Measurements from ENCODE around the gene ZNF780B. TPM values are rescaled to one million over a fixed set of nuclear protein-coding genes. Genes with fewer than 3 reads are reported as not detected.

ZNF780B gene
- 45.3 TPM for total RNA-seq
- 9.8 TPM for polyA plus RNA-seq

DNA sequence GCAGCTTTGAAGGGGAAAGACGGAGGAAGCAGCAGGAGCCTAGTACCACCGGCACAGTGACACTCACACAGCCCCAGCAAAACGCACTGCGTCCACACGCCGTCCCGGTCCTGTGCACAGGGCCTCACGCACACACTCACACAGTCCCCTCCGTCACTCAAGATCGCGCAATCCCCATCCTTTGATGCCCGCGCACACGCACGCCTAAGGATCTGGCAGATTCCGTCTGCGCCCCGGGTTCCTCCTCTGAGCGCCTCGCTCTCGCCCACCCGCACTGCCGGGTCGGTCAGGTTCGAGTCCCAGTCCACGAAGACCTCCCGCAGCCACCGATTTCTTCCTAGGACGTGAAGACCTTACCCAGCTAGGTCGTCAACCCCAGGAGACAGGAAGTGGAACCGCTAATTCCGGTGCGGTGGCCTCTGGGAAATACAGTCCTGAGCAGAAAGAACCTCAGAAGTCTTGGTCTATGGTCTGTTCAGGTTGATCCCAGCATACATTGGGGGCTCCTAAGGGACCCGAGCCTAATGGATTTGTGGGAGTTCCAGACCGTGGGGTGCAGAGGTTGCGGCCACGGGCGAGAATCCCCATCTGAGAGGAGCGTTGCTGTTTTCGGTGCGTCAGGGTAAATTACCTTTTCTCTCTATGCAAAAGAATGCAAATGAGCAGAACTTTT is at the start of gene ZNF780B:
ZNF780B (minus strand) TSS at position 400 of the 673 bp plus-strand sequence. CDS start 5,899 bp downstream, outside the sequence.
- no peaks in the 10 kb centered on the region for H3K4me1 ChIP-seq (ENCODE audit: insufficient read depth)
- H3K4me3 ChIP-seq (ENCODE audit: low read depth, low read length): peak within 1 kb of the TSS; percentile 76
- DNase-seq (ENCODE audit: extremely low spot score): peak; percentile 11
- under 1% methylated on average over 41 of the region's 41 CpGs for WGBS
- H3K36me3 ChIP-seq (ENCODE audit: insufficient read depth): peaks cover 1% of the 10 kb centered on the region
- H3K27ac ChIP-seq (ENCODE audit: low read depth): no peak within 1 kb of the TSS

DNA sequence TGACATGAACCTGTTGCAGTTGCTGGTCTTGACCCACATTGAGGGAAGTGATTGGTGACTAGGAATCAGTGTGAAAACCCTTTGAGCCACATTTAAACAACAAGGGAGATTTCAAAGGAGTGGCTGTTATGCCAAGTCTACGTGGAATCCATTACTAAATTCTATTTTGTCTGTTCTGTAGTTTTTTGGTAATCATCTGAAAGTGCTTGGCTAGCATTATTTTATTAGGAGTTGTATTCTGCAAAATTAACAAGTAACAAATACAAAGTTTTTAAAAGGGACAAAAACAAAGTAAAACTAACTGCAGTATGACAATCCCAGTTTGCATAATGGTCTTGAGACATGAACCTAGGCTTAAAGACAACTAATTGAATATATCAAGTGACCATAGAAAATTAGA is 48.7 kb upstream of the ZNF780B start:
- no peaks in the 10 kb centered on the region for H3K36me3 ChIP-seq (ENCODE audit: insufficient read depth)
- DNase-seq (ENCODE audit: extremely low spot score): no peak
- 45% methylated on average over 1 of the region's 1 CpG for WGBS
- H3K4me1 ChIP-seq (ENCODE audit: insufficient read depth): no peaks in the 10 kb centered on the region
- H3K27ac ChIP-seq (ENCODE audit: low read depth): no peak overlapping the region
- H3K4me3 ChIP-seq (ENCODE audit: low read depth, low read length): no peak overlapping the region

DNA sequence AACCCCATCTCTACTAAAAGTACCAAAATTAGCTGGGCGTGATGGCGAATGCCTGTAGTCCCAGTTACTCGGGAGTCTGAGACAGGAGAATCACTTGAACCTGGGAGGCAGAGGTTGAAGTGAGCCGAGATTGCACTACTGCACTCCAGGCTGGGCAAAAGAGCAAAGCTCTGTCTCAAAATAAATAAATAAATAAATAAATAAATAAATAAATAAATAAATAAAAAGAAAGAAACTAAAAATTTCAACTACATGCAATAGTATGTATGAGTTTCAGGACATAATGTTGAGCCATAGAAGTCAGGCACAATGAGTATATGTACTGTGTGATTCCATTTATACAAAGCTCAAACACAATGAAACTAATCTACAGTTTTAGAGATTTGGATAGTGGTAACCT is 47.6 kb upstream of the ZNF780B start:
- 86% methylated on average over 4 of the region's 4 CpGs for WGBS
- Histone ChIP-seq H3K27ac (ENCODE audit: low read depth) (no peak overlapping the region), H3K4me1 (ENCODE audit: insufficient read depth) (no peaks in the 10 kb centered on the region), H3K36me3 (ENCODE audit: insufficient read depth) (no peaks in the 10 kb centered on the region), H3K4me3 (ENCODE audit: low read depth, low read length) (no peak overlapping the region)
- DNase-seq (ENCODE audit: extremely low spot score): no peak

DNA sequence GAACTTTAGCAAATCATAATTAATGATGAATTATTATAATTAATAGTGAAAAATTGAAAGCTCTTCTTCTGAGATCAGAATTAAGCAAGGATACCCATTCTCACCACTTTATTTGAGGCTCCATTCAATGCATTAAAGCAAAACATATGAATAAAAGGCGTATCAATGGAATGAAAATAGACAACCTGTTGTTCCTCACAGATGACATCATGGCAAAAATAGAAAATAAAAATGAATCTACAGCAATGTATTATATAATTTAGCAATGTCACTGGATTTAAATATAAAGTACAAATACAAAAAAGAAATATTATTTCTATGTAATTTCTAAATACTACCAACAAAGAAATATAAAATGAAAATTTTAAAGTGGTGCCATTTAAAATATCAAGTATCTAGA is 45.8 kb upstream of the ZNF780B start:
- Histone ChIP-seq H3K27ac (ENCODE audit: low read depth) (no peak overlapping the region), H3K4me1 (ENCODE audit: insufficient read depth) (no peaks in the 10 kb centered on the region), H3K36me3 (ENCODE audit: insufficient read depth) (no peaks in the 10 kb centered on the region), H3K4me3 (ENCODE audit: low read depth, low read length) (no peak overlapping the region)
- 79% methylated on average over 1 of the region's 1 CpG for WGBS
- DNase-seq (ENCODE audit: extremely low spot score): no peak

DNA sequence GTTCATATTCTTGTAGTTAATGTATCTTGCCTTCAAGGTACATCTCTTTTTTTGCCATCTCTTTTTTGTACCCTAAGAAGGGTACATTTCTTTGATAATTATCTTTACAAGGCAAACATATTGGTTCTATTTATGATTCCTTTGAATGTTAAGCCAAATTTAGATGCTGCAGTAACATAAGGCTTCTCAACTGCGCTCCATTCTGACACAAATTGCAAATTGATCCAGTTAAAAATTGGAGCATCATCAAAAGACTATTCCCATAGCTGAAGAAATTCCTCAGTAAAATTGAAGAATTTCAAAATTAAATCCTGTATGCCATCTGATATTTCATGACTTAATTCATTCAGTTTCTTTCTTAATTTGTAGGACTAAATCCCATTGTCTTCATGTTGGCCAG is 37.4 kb upstream of the ZNF780B start:
- Histone ChIP-seq H3K27ac (ENCODE audit: low read depth) (no peak overlapping the region), H3K4me1 (ENCODE audit: insufficient read depth) (no peaks in the 10 kb centered on the region), H3K4me3 (ENCODE audit: low read depth, low read length) (no peak overlapping the region), H3K36me3 (ENCODE audit: insufficient read depth) (no peaks in the 10 kb centered on the region)
- WGBS: 95% methylated on average over 1 of the region's 1 CpG
- DNase-seq (ENCODE audit: extremely low spot score): no peak

DNA sequence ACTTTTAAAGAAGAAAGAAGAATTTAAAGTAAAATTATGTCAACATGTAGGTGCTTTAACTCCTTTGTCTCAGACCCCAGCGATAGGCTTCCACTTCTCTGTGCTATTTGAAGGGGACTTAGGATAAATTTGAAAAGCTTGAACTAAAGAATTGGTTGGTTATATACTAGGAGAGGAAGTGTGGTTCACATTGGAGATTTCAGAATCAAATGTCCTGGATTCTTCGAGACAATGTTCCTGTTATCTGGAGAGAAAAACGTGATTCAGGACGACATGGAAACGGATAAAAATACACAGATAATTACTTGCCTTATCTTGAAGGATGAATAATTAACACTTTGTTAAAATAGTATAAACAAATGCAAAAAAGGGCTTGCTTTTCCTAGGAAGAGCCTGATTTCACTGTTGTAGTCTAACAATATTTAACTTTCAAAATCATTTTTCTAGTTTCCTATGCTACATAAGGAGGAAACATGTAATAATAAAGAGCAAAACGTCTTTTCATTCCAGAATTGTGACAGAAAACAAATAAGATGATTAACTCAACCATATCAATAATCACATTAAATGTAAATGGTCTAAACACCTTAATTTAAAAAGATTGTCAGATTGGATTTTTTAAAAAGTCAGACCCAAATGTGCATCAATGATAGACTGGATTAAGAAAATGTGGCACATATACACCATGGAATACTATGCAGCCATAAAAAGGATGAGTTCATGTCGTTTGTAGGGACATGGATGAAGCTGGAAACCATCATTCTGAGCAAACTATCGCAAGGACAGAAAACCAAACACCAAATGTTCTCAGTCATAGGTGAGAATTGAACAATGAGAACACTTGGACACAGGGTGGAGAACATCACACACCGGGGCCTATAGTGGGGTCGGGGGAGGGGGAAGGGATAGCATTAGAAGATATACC is 35.4 kb upstream of the ZNF780B start:
- 45% methylated on average over 10 of the region's 10 CpGs for WGBS
- Histone ChIP-seq H3K4me3 (ENCODE audit: low read depth, low read length) (peak overlapping the region; percentile 61), H3K36me3 (ENCODE audit: insufficient read depth) (no peaks in the 10 kb centered on the region), H3K4me1 (ENCODE audit: insufficient read depth) (no peaks in the 10 kb centered on the region), H3K27ac (ENCODE audit: low read depth) (peak overlapping the region; percentile 90)
- DNase-seq (ENCODE audit: extremely low spot score): no peak

DNA sequence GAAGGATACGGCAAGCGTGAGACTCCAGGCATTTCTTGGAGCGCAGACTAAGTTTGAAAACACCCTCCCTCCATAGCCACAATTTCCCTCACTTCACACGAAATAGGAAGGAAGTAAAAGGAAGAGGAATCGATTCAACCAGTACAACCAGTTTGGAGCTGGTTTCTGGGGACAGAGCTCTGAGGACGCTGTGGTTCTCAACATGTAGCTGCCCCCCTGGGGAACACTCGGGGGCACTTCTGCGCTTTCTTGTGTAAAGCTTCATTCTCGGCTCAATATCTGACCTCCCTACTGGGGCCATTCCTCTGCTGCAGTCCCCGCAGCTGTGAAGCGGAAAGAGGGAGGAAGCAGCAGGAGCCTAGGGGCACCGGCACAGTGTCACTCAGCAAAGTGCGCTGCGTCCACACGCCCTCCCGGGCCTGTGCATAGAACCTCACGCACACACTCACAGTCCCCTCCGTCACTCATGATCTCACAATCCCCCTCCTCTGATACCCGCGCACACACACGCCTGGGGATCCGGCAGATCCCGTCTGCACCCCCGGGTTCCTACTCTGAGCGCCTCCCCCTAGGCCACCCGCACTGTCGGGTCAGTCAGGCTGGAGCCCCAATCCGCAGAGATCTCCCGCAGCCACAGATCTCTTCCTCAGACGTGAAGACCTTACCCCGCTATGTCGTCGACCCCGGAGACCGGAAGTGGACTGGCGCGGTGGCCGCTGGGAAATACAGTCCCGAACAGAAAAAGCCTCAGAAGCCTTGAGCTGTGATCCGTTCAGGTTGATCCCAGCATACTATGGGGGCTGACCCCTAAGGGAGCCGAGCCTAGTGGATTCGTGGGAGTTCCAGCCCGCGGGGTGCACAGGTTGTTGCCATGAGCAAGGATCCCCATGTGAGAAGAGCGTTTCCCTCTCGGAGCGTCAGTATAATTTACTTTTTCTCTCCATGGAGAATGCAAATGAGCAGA is 34.5 kb upstream of the ZNF780B start, which contains the start of gene ZNF780A:
ZNF780A (minus strand) TSS at position 703 of the 964 bp plus-strand sequence. CDS start 6,190 bp downstream, outside the sequence.
- peak within 1 kb of the TSS; percentile 61 for H3K4me3 ChIP-seq (ENCODE audit: low read depth, low read length)

DNA sequence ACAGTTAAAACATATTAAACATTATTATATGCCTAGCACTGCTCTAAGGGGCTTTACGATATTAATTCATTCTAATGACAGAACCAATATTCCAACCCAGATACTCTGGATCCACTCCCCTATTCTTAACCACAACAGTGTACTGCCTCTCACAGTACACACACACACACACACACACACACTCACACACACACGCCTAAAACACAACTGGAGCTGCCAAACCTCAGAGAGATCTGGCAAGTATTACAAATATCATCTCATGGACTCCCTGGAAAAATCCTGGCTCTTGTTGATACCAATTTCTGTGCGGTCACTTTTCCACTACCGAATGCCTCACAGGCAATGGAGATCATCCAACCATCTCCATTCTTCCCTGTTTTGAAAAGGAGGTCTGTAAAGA is 33.4 kb upstream of the ZNF780B start:
- DNase-seq (ENCODE audit: extremely low spot score): no peak
- 50% methylated on average over 4 of the region's 4 CpGs for WGBS
- Histone ChIP-seq H3K36me3 (ENCODE audit: insufficient read depth) (no peaks in the 10 kb centered on the region), H3K27ac (ENCODE audit: low read depth) (no peak overlapping the region), H3K4me3 (ENCODE audit: low read depth, low read length) (peak overlapping the region; percentile 61), H3K4me1 (ENCODE audit: insufficient read depth) (no peaks in the 10 kb centered on the region)

More for the DNA sequence above, 34.5 kb upstream of the ZNF780B start, which contains the start of gene ZNF780A:
- peak; percentile 41 for DNase-seq (ENCODE audit: extremely low spot score)
- H3K27ac ChIP-seq (ENCODE audit: low read depth): peak within 1 kb of the TSS; percentile 90
- WGBS: under 1% methylated on average over 47 of the region's 47 CpGs
- no peaks in the 10 kb centered on the region for H3K4me1 ChIP-seq (ENCODE audit: insufficient read depth)
- H3K36me3 ChIP-seq (ENCODE audit: insufficient read depth): no peaks in the 10 kb centered on the region

DNA sequence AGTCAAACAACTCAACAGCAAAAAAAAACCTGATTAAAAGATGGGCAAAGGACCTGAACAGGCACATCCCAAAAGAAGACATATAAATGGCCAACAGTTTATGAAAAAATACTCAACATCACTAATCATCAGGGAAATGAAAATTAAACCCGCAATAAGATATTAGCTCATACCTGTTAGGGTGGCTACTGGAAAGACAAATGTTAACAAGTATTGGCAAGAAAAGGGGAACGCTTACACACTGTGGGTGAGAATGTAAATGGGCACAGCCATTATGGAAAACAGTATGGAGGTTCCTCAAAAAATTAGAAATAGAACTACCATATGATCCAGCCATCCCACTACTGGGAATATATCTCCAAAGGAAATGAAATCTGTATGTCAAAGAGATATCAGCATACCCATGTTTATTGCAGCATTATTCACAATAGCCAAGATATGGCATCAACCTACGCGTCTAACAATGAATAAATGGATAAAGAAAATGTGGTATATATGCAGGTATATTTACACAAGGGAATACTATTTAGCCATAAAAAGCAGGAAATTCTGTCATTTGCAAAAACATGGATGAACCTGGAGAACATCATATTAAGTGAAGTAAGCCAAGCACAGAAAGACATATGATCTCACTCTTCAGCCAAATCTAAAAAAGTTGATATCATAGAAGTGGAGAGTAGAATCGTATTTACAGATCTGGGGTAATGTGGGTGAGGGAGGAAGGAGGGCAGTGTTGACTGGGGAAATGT is 32.4 kb upstream of the ZNF780B start:
- WGBS: 85% methylated on average over 5 of the region's 5 CpGs
- no peak overlapping the region for H3K4me3 ChIP-seq (ENCODE audit: low read depth, low read length)

DNA sequence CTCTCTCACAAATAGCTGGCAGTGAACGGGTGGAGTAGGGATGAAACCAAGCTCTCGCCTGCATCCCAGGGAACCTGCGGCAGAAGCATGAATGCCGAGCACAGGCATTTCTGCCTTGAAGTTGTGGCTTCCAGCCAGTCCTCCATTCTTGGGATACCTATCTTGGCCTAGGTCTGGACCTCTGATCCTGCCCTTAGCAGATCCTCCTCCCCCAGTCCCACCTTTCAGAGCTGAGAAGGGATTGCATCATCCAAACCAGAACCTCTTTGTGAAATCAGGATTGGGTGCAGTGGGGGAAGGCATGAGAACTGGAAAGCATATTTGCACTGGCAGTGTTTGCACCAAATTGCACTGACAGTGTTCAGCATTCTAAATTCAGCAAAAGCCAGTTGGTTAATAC is 28.9 kb upstream of the ZNF780B start:
- H3K36me3 ChIP-seq (ENCODE audit: insufficient read depth): peaks cover 5% of the 10 kb centered on the region
- no peaks in the 10 kb centered on the region for H3K4me1 ChIP-seq (ENCODE audit: insufficient read depth)
- H3K27ac ChIP-seq (ENCODE audit: low read depth): no peak overlapping the region
- 90% methylated on average over 4 of the region's 4 CpGs for WGBS
- DNase-seq (ENCODE audit: extremely low spot score): no peak
- no peak overlapping the region for H3K4me3 ChIP-seq (ENCODE audit: low read depth, low read length)

More for the DNA sequence above, 32.4 kb upstream of the ZNF780B start:
- Histone ChIP-seq H3K4me1 (ENCODE audit: insufficient read depth) (no peaks in the 10 kb centered on the region), H3K36me3 (ENCODE audit: insufficient read depth) (no peaks in the 10 kb centered on the region), H3K27ac (ENCODE audit: low read depth) (no peak overlapping the region)
- DNase-seq (ENCODE audit: extremely low spot score): no peak

DNA sequence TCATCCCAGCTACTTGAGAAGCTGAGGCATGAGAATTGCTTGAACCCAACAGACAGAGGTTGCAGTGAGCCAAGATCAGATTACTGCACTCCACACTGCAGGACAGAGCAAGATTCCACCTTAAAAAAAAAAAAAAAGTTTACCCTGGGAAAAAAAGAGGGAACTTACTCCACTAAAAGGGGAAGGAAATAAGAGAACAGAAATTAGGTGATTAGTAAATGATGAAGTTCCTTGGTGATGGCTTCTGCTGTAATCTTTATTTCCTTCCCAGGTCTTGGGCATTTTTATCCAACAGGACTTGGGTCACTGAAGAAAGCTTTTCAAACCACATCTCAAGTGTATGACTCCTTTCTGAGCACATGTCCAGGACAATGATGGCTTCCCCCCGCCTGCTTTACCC is 25.4 kb upstream of the ZNF780B start:
- H3K27ac ChIP-seq (ENCODE audit: low read depth): no peak overlapping the region
- 94% methylated on average over 1 of the region's 1 CpG for WGBS
- no peak overlapping the region for H3K4me3 ChIP-seq (ENCODE audit: low read depth, low read length)
- peaks cover 10% of the 10 kb centered on the region for H3K36me3 ChIP-seq (ENCODE audit: insufficient read depth)
- H3K4me1 ChIP-seq (ENCODE audit: insufficient read depth): no peaks in the 10 kb centered on the region
- DNase-seq (ENCODE audit: extremely low spot score): no peak

DNA sequence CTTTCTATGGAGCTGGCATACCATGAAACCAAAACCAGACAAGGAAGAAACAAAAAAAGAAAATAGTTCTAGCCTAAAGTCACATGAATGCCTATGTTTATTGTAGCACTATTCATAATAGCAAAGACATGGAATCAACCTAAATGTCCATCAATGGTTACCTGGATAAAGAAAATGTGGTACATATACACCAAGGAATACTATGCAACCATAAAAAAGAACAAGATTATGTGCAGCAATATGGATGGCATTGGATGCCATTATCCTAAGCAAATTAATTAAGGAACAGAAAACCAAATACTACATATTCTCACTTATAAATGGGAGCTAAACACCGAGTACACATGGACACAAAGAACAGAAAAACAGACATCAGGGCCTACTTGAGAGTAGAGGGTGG is 24.3 kb upstream of the ZNF780B start:
- H3K36me3 ChIP-seq (ENCODE audit: insufficient read depth): peaks cover 16% of the 10 kb centered on the region
- WGBS: 99% methylated on average over 1 of the region's 1 CpG
- no peak overlapping the region for H3K4me3 ChIP-seq (ENCODE audit: low read depth, low read length)
- DNase-seq (ENCODE audit: extremely low spot score): no peak
- no peak overlapping the region for H3K27ac ChIP-seq (ENCODE audit: low read depth)
- no peaks in the 10 kb centered on the region for H3K4me1 ChIP-seq (ENCODE audit: insufficient read depth)
